Activated naive CD4-positive, alpha-beta T cell treated with anti-CD3 and anti-CD28 coated beads, Interleukin-2, amount 50 U/mL, for 24 hours (primary cell): Measurements from ENCODE around the gene DCC.

Experiments used
- H3K27ac Mint-ChIP-seq: one replicate; pipeline ENCODE4 v1.8.0; 2021; ENCODE audit warnings: mild to moderate bottlenecking, mixed read lengths
- H3K27me3 Mint-ChIP-seq: one replicate; pipeline ENCODE4 v1.8.0; 2021; ENCODE audit warnings: mixed read lengths
- H3K36me3 Mint-ChIP-seq: one replicate; pipeline ENCODE4 v1.8.0; 2021; ENCODE audit warnings: mixed read lengths
- H3K4me1 Mint-ChIP-seq: one replicate; pipeline ENCODE4 v1.8.0; 2021; ENCODE audit warnings: mixed read lengths
- H3K4me3 Mint-ChIP-seq: one replicate; pipeline ENCODE4 v1.8.0; 2021; ENCODE audit warnings: mild to moderate bottlenecking, mixed read lengths
- H3K9me3 Mint-ChIP-seq: one replicate; pipeline ENCODE4 v1.8.0; 2021; ENCODE audit warnings: mixed read lengths

Gene DCC, protein sequence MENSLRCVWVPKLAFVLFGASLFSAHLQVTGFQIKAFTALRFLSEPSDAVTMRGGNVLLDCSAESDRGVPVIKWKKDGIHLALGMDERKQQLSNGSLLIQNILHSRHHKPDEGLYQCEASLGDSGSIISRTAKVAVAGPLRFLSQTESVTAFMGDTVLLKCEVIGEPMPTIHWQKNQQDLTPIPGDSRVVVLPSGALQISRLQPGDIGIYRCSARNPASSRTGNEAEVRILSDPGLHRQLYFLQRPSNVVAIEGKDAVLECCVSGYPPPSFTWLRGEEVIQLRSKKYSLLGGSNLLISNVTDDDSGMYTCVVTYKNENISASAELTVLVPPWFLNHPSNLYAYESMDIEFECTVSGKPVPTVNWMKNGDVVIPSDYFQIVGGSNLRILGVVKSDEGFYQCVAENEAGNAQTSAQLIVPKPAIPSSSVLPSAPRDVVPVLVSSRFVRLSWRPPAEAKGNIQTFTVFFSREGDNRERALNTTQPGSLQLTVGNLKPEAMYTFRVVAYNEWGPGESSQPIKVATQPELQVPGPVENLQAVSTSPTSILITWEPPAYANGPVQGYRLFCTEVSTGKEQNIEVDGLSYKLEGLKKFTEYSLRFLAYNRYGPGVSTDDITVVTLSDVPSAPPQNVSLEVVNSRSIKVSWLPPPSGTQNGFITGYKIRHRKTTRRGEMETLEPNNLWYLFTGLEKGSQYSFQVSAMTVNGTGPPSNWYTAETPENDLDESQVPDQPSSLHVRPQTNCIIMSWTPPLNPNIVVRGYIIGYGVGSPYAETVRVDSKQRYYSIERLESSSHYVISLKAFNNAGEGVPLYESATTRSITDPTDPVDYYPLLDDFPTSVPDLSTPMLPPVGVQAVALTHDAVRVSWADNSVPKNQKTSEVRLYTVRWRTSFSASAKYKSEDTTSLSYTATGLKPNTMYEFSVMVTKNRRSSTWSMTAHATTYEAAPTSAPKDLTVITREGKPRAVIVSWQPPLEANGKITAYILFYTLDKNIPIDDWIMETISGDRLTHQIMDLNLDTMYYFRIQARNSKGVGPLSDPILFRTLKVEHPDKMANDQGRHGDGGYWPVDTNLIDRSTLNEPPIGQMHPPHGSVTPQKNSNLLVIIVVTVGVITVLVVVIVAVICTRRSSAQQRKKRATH (N-terminal part only)

DNA sequence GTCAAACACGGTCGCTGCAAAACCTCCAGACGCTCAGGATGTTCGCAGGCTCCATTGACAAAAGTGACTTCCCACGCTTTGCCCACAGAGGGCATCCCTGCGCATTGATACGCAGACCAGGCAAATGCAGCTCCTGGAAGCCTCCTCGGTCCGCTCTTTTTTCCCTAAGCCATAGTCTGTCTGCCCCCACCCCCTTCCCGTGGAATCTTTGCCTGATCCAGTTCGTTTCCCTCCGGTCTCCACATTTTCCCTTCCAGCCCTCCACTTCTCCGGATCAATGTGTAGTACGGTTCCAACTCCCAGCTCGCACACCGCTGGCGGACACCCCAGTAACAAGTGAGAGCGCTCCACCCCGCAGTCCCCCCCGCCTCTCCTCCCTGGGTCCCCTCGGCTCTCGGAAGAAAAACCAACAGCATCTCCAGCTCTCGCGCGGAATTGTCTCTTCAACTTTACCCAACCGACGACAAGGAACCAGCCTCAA is at the start of gene DCC:
Gene DCC, plus strand, starts transcription at position 307 of the 481 bp plus-strand sequence. CDS start 591 bp downstream, outside the sequence.
- Mint-ChIP-seq H3K4me1 (no peaks in the 10 kb centered on the region), H3K27ac (no peak within 1 kb of the TSS), H3K27me3 (peaks cover 28% of the 10 kb centered on the region), H3K36me3 (no peaks in the 10 kb centered on the region), H3K9me3 (peaks cover 13% of the 10 kb centered on the region), H3K4me3 (no peak within 1 kb of the TSS)

DNA sequence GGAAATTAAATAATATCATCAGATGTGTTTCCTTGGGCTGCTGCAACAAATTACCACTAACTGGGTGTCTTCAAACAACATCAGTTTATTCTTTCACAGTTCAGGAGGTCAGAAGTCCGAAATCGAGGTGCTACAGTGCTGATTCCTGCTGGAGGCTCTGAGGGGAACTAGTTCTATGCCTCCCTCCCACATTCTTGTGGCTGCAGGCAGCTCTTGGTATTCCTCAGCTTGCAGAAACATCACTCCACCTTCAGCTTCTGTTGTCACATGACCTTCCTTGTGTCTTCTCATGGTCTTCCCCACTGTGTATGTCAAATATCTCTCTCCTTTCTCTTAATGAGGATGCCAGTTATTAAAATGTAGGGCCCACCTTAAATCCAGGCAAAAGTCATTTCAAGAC is 29.3 kb upstream of the DCC start:
- H3K27me3 Mint-ChIP-seq = no peaks in the 10 kb centered on the region
- H3K9me3 Mint-ChIP-seq = no peaks in the 10 kb centered on the region
- H3K4me1 Mint-ChIP-seq = no peaks in the 10 kb centered on the region
- H3K27ac Mint-ChIP-seq = no peak overlapping the region
- no peaks in the 10 kb centered on the region for H3K36me3 Mint-ChIP-seq
- no peak overlapping the region for H3K4me3 Mint-ChIP-seq

DNA sequence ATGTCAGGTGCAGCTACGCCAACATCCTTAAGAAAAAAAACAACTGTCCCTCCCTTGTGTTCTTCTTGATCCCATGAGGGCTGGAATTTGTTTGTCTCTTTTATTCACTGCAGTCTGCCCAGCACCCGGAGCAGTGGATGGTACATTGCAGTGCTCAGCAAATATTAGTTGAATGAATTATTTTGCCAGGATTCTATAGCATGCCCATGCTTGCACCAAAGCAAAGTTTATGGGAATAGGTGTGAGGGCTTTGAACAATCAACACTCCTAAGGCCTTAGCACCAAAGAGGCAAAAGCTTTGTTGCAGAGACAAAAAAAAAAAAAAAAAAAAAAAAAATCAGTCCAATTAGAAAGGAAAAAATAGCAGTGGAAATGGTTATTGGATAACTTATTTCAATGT is 28.7 kb upstream of the DCC start:
- no peaks in the 10 kb centered on the region for H3K4me1 Mint-ChIP-seq
- H3K9me3 Mint-ChIP-seq = no peaks in the 10 kb centered on the region
- no peak overlapping the region for H3K4me3 Mint-ChIP-seq
- no peaks in the 10 kb centered on the region for H3K36me3 Mint-ChIP-seq
- no peak overlapping the region for H3K27ac Mint-ChIP-seq
- H3K27me3 Mint-ChIP-seq = no peaks in the 10 kb centered on the region

GRCh38 chr18:52312346-52312745 is 27.7 kb upstream of the DCC start:
- no peaks in the 10 kb centered on the region for H3K27me3 Mint-ChIP-seq
- H3K9me3 Mint-ChIP-seq = no peaks in the 10 kb centered on the region
- no peak overlapping the region for H3K4me3 Mint-ChIP-seq
- no peaks in the 10 kb centered on the region for H3K36me3 Mint-ChIP-seq
- H3K27ac Mint-ChIP-seq = no peak overlapping the region
- H3K4me1 Mint-ChIP-seq = no peaks in the 10 kb centered on the region

- Mint-ChIP-seq H3K27ac (no peak overlapping the region), H3K36me3 (no peaks in the 10 kb centered on the region), H3K4me1 (no peaks in the 10 kb centered on the region), H3K9me3 (no peaks in the 10 kb centered on the region), H3K4me3 (no peak overlapping the region), H3K27me3 (no peaks in the 10 kb centered on the region)
Observed at GRCh38 chr18:52313213-52313612, 26.8 kb upstream of the DCC start.

GRCh38 chr18:52319424-52319983 is 20.5 kb upstream of the DCC start:
- Mint-ChIP-seq H3K9me3 (no peaks in the 10 kb centered on the region), H3K27ac (no peak overlapping the region), H3K27me3 (no peaks in the 10 kb centered on the region), H3K36me3 (no peaks in the 10 kb centered on the region), H3K4me1 (no peaks in the 10 kb centered on the region), H3K4me3 (no peak overlapping the region)

DNA sequence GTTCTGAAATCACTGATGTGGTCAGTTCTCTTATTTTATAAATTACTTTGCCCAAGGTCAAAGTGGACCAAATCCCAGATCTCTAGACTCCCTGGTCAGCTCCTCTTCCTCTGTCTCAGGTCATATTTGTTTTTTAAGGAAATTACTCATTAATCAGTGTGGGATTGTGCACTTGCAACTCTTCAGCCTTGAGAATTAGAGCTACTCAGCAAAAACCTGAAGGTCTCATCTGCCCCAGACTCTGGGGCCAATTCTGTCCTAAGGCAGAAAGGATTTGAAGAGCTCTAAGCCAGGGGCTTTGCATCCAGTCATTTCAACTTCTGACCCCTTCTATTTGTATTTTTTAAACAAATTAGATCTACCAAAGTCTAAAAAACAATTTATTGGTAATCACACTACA is 17.7 kb upstream of the DCC start:
- no peaks in the 10 kb centered on the region for H3K27me3 Mint-ChIP-seq
- H3K9me3 Mint-ChIP-seq = no peaks in the 10 kb centered on the region
- H3K4me3 Mint-ChIP-seq = no peak overlapping the region
- H3K27ac Mint-ChIP-seq = no peak overlapping the region
- no peaks in the 10 kb centered on the region for H3K36me3 Mint-ChIP-seq
- no peaks in the 10 kb centered on the region for H3K4me1 Mint-ChIP-seq

DNA sequence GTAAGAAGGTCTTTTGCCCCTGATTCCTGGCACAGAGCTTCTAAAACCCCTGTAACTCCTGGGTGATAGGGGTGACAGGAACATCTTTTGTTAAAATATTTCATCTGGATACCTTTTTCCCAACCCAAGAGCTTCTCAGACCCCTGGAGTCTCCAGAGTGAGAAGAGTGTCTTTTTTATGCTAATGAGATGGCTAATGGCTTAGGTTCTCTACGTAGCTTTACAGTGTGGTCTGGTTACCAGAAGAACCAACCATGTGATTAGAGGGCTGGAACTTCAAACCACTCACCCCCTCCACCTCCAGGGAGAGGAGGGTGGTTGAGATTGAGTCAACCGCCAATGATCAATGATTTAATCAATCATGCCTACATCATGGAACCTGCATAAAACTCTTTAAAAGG is 16.2 kb upstream of the DCC start:
- Mint-ChIP-seq H3K4me1 (no peaks in the 10 kb centered on the region), H3K27me3 (no peaks in the 10 kb centered on the region), H3K27ac (no peak overlapping the region), H3K36me3 (no peaks in the 10 kb centered on the region), H3K4me3 (no peak overlapping the region), H3K9me3 (peaks cover 7% of the 10 kb centered on the region)

DNA sequence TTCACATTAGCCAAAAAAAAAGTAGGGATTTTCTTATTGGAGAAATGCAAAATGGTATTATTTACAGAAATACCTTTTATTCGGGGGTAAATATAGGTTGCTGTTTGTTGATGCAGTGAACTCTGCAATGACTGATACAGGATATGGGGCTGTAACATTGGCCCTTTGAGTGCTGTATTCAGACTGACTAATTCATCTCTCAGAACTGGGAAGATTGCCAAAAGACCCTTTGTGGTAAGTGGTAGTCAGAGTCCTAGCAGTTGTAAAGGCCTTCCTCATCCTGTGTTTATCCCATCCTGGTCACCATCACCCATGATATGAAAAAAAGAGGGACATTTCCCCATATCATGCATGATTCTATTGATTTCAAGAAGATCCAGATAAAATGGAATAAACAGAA is 14.0 kb upstream of the DCC start:
- Mint-ChIP-seq H3K4me3 (no peak overlapping the region), H3K4me1 (no peaks in the 10 kb centered on the region), H3K27me3 (no peaks in the 10 kb centered on the region), H3K27ac (no peak overlapping the region), H3K36me3 (no peaks in the 10 kb centered on the region), H3K9me3 (peaks cover 7% of the 10 kb centered on the region)

DNA sequence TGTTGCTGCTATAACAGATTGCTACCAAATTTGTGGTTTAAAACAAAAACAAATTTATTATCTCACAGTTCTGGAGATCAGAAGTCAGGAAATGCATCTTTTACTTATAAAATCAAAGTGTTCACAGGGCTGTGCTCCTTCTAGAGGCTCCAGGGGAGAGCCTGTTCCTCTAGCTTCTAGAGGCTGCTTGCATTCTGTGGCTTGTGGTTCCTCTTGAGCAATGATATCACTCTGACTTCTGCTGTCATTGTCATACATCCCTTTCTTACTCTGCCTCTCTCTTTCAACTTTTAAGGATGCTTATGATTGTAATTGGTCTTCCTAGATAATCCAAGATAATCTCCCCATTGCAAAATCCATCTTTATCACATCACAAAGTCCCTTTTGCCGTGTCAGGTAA is 6.1 kb upstream of the DCC start:
- Mint-ChIP-seq H3K36me3 (no peaks in the 10 kb centered on the region), H3K4me1 (no peaks in the 10 kb centered on the region), H3K4me3 (no peak overlapping the region), H3K27ac (no peak overlapping the region), H3K27me3 (peaks cover 4% of the 10 kb centered on the region), H3K9me3 (peaks cover 13% of the 10 kb centered on the region)

DNA sequence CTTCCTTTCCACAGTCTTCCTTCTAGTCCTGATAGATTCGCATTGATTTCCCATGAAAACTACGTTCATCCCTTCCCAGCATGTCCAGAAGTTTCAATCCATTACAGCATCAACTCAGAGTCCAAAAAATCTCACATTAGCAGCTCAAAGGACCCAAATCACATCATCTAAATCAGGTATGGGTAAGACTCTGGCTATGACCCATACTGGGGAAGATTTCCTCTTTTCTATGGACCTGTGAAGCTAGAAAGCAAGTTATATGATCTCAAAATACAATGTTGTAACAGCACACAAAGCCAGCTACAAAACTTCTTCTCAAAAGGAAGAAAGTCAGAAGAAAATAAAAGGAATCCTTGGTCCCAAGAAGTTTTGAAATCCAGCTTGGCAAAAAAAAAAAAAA is 5.7 kb upstream of the DCC start:
- Mint-ChIP-seq H3K36me3 (no peaks in the 10 kb centered on the region), H3K27ac (no peak overlapping the region), H3K4me1 (no peaks in the 10 kb centered on the region), H3K4me3 (no peak overlapping the region), H3K27me3 (peaks cover 7% of the 10 kb centered on the region), H3K9me3 (peaks cover 13% of the 10 kb centered on the region)

GRCh38 chr18:52334896-52335295 is 5.1 kb upstream of the DCC start:
- H3K27ac Mint-ChIP-seq = no peak overlapping the region
- no peak overlapping the region for H3K4me3 Mint-ChIP-seq
- H3K36me3 Mint-ChIP-seq = no peaks in the 10 kb centered on the region
- peaks cover 10% of the 10 kb centered on the region for H3K27me3 Mint-ChIP-seq
- no peaks in the 10 kb centered on the region for H3K4me1 Mint-ChIP-seq
- peaks cover 13% of the 10 kb centered on the region for H3K9me3 Mint-ChIP-seq

- peaks cover 17% of the 10 kb centered on the region for H3K9me3 Mint-ChIP-seq
- no peaks in the 10 kb centered on the region for H3K36me3 Mint-ChIP-seq
- peaks cover 28% of the 10 kb centered on the region for H3K27me3 Mint-ChIP-seq
- no peak overlapping the region for H3K4me3 Mint-ChIP-seq
- H3K4me1 Mint-ChIP-seq = no peaks in the 10 kb centered on the region
- no peak overlapping the region for H3K27ac Mint-ChIP-seq
Observed at GRCh38 chr18:52337276-52337675, 2.7 kb upstream of the DCC start.

DNA sequence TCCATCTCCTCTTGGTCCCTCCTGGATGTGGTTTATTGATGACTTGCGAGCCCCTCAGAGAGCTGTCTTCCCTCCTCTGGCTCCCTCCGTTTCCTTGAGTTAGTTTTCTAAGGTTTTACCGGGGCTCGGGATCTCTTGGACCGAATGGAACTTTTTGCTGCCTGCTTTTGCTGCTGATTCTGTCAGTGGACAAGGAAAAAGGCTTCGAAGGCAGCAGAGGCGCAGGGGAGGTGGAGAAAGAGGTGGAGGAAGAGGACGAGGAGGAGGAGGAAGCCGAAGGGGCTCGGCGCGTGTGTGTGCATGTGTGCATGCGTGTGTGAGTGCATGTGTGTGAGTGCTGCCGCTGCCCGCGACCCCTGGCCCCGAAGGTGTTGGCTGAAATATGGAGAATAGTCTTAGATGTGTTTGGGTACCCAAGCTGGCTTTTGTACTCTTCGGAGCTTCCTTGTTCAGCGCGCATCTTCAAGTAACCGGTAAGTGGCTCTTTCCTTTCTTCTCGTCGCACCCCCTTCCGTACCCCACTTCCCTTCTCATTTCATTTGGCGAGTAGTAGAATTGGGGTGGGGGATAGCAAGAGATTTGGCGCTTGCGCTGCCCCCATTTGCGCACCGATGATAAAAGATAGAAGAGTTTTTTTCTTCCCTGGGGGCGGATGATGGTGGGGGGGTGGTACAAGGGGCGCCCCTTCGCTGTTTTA is 557 bp downstream of the DCC start:
- Mint-ChIP-seq H3K36me3 (no peaks in the 10 kb centered on the region), H3K9me3 (peaks cover 9% of the 10 kb centered on the region), H3K27me3 (peaks cover 28% of the 10 kb centered on the region), H3K4me3 (no peak overlapping the region), H3K27ac (no peak overlapping the region), H3K4me1 (no peaks in the 10 kb centered on the region)

DNA sequence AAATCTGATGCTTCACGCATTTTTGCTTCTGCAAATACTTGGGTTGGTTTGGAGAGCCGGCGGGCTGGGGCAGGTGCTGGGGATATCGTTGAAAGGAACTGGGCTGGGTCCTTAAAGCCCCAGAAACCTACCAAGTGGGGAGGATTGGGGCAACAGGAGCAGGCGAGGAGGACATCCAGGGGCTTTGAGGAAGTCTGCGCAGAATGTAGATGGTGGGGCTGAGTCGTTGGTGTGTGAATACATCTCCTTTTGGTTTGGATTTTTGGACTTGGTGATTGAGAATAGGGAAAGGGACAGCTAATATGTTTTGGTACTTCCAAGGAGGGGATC is 1.1 kb downstream of the DCC start:
- Mint-ChIP-seq H3K9me3 (peaks cover 9% of the 10 kb centered on the region), H3K27me3 (peaks cover 28% of the 10 kb centered on the region), H3K4me1 (no peaks in the 10 kb centered on the region), H3K36me3 (no peaks in the 10 kb centered on the region), H3K27ac (no peak overlapping the region), H3K4me3 (no peak overlapping the region)
